Fibroblast of skin of left quadriceps (primary cell): Measurements from ENCODE around the gene TEAD1.

ENCODE experiments used
- DNase-seq, 2 experiments: peaks; one replicate each; pipeline ENCODE4 v3.0.0-alpha.2; 2013; ENCODE audit warnings: low read depth in 2 of 2

TEAD1 gene

GRCh38 chr11:12764187-12764914 is 90.1 kb downstream of the TEAD1 start:
- DNase-seq, result no peak

DNA sequence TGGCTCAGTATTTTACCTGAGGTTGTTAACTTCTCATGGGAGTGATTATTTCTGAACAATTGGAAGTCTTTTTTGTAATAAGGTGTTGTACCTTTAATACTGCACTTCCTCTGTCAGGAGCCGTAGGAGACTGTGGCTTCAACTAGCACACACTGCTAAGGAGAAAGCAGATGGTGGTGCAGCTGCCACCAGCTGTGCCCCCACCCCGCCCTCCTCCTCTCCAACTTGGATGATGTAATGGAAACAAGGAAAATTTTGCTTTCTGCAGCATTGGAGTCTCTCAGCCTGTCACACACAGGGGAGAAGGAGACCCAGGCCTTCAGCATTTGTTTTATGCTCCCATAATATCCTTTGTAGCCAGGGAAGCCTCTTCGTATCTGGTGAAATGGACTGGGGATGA is 91.2 kb downstream of the TEAD1 start:
- DNase-seq, result no peak

- DNase-seq, result no peak
These were observed 92.8 kb downstream of the TEAD1 start for GRCh38 chr11:12767027-12767426.

- no peak for DNase-seq
These were observed 93.4 kb downstream of the TEAD1 start for GRCh38 chr11:12767577-12767976.

- no peak for DNase-seq
These were observed 94.8 kb downstream of the TEAD1 start for GRCh38 chr11:12768726-12769673.

GRCh38 chr11:12769834-12770345 is 95.7 kb downstream of the TEAD1 start:
- peak; percentile 85 to 87 for DNase-seq

- no peak for DNase-seq
These were observed 96.2 kb downstream of the TEAD1 start for GRCh38 chr11:12770435-12770834.

- no peak for DNase-seq
These were observed 96.9 kb downstream of the TEAD1 start for GRCh38 chr11:12770966-12771597.

- no peak for DNase-seq
These were observed 97.7 kb downstream of the TEAD1 start for GRCh38 chr11:12771875-12772274.

DNA sequence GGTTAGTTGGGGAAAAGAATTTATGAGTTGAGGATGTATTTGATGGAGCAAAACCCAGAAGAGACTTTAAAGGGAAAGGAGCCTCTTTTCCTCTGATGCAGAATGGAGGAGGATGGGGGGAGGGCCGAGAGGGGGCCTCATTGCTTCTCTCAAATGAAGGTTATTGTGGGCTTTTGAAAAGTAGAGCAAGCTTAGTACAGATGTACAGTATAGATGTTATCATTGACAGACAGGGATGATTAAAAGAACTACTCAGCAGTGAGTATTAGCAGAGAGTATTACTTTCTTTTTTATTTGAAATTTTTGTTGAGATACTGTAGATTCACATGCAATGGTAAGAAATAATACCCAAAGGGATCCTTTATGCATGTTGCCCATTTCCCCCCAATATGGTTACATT is 98.1 kb downstream of the TEAD1 start:
- no peak for DNase-seq

DNA sequence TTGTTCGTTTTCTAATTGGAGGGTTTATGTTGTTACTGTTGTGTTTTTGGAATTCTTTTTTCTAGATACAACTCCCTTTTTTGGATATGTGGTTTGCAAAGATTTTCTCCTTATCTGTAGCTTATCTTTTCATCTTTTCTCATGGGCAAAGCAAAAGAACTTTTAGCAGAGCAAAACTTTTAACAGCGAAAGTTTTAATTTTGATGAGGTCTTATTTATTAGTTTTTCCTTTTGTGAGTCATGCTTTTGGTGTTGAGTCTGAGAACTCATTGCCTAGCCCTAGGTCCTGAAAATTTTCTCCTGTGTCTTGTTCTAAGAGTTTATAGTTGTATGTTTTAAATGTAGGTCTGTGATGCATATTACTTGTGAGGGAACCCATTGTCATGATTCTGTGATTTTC is 99.4 kb downstream of the TEAD1 start:
- no peak for DNase-seq

DNA sequence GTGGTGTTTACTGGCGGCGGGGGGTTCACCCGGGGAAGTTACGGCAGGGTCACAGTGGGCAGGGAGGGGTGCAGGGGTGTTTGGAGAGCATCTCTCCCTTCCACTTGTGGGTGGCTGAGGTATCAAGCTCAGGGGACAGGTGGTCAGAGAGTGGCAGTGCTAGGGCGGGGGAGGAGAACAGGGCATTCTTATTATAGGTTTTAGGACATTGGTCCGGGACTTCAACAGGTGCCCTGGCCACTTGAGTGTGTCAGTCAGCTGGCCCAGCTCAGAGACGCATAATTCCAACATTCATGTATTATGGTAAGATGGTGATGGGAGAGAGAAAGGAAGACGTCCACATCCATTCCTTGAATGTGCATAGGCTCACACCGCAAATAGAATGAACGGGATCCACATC is 101.7 kb downstream of the TEAD1 start:
- no peak for DNase-seq

DNA sequence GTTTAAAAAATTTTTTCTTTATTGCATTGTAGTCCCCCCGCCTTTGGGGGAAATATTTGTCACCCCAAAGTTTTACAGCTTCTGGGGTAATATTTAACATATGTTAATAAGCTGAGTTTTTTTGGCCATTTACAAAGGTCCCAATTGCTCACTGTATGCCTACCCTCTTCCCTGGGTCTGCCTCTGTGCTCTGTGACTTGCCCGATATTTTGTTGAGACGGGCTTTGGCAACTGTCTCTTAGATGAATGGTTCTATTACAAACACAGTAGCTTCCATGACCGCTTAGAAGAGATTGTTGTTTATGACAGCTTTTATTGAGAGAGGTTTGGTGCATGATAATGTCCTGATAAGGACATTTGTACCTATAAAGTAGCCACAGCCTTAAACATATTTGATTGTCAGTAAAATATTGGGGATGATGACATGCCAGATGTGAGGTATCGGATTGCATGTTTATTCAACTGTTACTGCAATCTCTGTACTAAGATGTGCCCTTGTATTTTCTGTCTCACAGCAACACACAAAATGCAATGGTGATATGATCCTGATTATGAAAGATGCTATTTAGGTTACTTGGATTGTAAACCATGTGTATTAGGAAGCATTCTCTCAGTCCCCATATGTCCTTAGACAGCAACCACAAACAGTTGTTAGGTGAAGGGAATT is 103.1 kb downstream of the TEAD1 start:
- DNase-seq, result peak; percentile 48 to 55

DNA sequence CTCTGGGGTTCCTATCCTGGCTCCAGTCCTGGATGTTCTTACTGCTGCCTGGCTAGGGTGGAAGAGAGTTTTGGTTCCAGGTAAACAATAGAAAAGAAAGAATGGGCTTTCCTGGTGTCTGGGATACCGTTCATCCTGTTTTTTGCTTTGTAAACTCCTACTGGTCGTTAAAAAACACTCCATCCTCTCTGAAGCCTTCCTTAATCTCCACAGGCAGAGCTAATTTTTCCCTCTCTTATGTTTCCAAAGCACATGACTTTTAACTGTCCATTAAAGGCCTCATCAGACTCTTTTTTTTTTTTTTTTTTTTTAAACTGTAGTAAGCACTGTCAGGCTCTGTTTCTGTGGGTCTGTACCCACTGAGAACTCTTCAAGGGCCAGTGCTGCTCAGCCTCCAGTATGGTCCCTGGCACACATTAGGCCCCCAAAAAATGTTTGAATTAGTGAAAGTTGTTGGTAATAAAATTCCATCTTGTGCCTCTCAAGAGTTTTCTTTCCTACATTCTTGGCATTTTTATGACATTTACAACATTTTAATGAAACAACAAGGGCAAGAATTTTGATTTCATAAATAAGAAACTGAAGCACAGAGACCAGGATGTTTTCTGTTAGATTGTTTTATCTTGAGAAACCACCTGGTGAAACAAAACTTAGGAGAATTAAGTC is 104.2 kb downstream of the TEAD1 start:
- DNase-seq, result no peak

DNA sequence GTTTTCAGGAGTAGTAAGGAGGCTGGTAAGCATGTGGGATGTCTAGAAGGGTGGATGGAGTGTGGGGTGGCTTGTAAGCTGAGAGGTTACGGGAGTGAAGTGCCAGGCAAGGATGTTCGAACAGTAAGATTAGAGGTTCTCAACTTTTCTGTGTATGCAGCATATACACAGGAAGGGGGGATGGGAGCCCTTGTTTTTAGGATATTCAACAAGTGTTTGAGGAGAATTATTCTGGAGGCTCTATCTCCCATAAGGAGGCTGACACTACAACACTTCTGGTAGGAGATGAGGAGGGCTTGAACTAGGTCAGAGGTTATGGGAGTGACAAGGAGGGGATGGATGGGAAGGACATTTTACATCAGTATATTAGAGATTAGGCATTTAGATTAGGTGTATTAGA is 109.5 kb downstream of the TEAD1 start:
- no peak for DNase-seq

- peak; percentile 60 for DNase-seq
These were observed 110.2 kb downstream of the TEAD1 start for GRCh38 chr11:12784445-12784844.

DNA sequence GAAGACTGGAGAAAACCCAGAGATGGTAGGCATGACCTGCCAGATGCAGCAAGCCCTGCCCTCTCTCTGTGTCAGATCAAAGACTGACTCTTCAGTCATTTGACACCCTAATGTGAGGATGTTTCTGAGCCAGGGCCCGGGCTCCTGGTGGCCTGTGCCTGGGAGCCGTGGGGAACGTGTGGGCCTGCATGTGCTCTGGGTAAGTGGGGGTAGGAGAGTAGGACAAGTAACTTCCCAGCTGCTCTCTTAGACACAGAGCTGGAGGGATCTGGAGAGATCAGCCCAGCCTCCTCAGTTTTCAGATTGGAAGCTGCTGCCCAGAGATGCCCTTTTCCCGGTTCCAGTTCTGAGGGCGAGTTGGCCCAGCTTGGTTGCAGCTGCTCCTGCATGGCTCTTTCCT is 110.8 kb downstream of the TEAD1 start:
- no peak for DNase-seq

- no peak for DNase-seq
These were observed 111.7 kb downstream of the TEAD1 start for GRCh38 chr11:12785901-12786300.

DNA sequence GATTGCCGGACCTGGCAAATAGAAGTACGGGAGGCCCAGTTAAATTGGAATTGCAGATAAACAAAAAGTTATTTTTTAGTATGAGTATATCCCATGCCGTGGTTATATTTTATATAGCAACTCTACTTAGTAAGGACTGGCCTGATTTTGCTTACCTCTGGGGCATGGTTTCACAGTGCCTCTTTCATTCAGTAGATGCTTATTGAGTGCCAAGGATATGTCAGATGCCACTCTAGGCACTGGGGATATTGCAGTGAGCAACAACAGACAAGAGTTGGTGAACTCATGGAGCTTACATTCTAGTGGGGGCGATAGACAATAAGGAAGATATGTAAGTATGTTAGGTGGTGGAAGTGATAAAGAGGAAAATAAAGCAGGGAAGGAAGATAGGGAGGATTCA is 112.2 kb downstream of the TEAD1 start:
- no peak for DNase-seq

GRCh38 chr11:12786891-12787290 is 112.7 kb downstream of the TEAD1 start:
- no peak for DNase-seq

- peak in 1 of 2 experiments; percentile 38 for DNase-seq
These were observed 113.6 kb downstream of the TEAD1 start for GRCh38 chr11:12787847-12788246.
